OCI-LY3 (cell line): Measurements from ENCODE around the gene NOC4L.

Experiments
- H2AFZ ChIP-seq: fragments of 200-600, 300-600 bp; shearing (Covaris generic); 2 replicates; pipeline ENCODE4 v1.6.0; 2014; ENCODE audit warnings: antibody characterized with exemption, low read depth, low read length
- H3K27ac ChIP-seq: fragments of 200-600, 300-600 bp; sonication (generic); 2 replicates; pipeline ENCODE4 v1.5.1; 2014; ENCODE audit warnings: mild to moderate bottlenecking, low read length, moderate library complexity, mixed read lengths
- H3K27me3 ChIP-seq: fragments of 200-600, 300-600 bp; sonication (generic); 2 replicates; pipeline ENCODE4 v1.6.1; 2014; ENCODE audit warnings: low read depth, low read length, mixed read lengths
- H3K36me3 ChIP-seq: fragments of 200-600, 300-600 bp; sonication (generic); replicated peaks from 2 replicates; pipeline ENCODE3; 2014; ENCODE audit warnings: low read depth, low read length, mixed read lengths
- H3K4me1 ChIP-seq: fragments of 300-600, 200-600 bp; sonication (generic); 2 replicates; pipeline ENCODE4 v1.6.1; 2014; ENCODE audit warnings: low read length, mixed read lengths
- H3K4me2 ChIP-seq: fragments of 200-600, 300-600 bp; sonication (generic); 2 replicates; pipeline ENCODE4 v1.6.1; 2014; ENCODE audit warnings: low read length, mixed read lengths
- H3K4me3 ChIP-seq: fragments of 300-600, 200-600 bp; sonication (generic); 2 replicates; pipeline ENCODE4 v1.5.1; 2014; ENCODE audit warnings: antibody characterized with exemption, mild to moderate bottlenecking, low read length, moderate library complexity
- H3K79me2 ChIP-seq: fragments of 300-600, 200-600 bp; shearing (Covaris generic); 2 replicates; pipeline ENCODE4 v1.6.1; 2014; ENCODE audit warnings: mild to moderate bottlenecking, low read length, mixed read lengths
- H3K9ac ChIP-seq: fragments of 300-600, 200-600 bp; shearing (Covaris generic); 2 replicates; pipeline ENCODE4 v1.6.0; 2014; ENCODE audit warnings: mild to moderate bottlenecking, low read length, moderate library complexity
- H3K9me3 ChIP-seq: fragments of 200-600, 300-600 bp; shearing (Covaris generic); 2 replicates; pipeline ENCODE4 v1.6.1; 2014; ENCODE audit warnings: low read length, mixed read lengths; ENCODE audit not compliant: insufficient read depth
- H4K20me1 ChIP-seq: fragments of 200-600, 300-600 bp; sonication (generic); 2 replicates; pipeline ENCODE4 v1.6.1; 2016; ENCODE audit warnings: low read length, mixed read lengths; ENCODE audit not compliant: insufficient read depth
- EZH2phosphoT487 ChIP-seq: fragments of 200-600 bp; shearing (Covaris generic); IDR thresholded peaks from 2 replicates; pipeline ENCODE4 v1.6.1; 2018; ENCODE audit warnings: antibody characterized with exemption, mixed run types, low read depth
- TF ChIP-seq, protein P1 (sequence below): fragments of 200-600, 300-600 bp; sonication (generic); IDR thresholded peaks from 2 replicates; pipeline ENCODE4 v1.5.1; 2014; ENCODE audit warnings: antibody characterized with exemption, low read length, low read depth

NOC4L gene

DNA sequence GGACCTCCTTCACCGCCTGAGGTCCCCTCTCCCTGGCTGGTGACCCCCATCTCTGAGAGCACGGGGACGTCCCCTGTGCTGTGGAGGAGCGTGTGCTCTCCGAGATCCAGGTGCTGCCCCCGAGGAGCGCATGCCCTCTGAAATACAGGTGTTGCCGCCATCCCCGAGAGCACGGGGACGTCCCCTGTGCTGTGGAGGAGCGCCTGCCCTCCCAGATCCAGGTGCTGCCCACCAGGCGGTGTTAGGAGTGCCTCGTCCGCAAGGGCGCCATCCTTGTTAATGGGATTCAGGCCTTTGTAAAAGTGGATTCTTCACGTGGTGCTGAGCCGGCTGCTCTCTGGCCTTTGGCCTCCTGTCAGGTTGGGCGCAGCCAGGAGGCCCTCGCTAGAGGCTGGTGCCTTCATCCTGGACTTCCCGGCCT is 10.1 kb downstream of the NOC4L start:
- Histone ChIP-seq H2AFZ (0 out of 2 replicates have a peak overlapping the region, but pooled peaks have one; percentile 60), H3K4me2 (peak overlapping the region; percentile 84), H4K20me1 (peaks cover 8% of the 10 kb centered on the region; the same call in 1 of the 2 replicates), H3K27me3 (no peaks in the 10 kb centered on the region), H3K9ac (peak overlapping the region; percentile 30; the same call in 1 of the 2 replicates), H3K4me1 (peaks cover 12% of the 10 kb centered on the region), H3K4me3 (peak overlapping the region; percentile 69), H3K9me3 (peaks cover 9% of the 10 kb centered on the region), H3K79me2 (no peaks in the 10 kb centered on the region), H3K36me3 (peaks cover 25% of the 10 kb centered on the region), H3K27ac (peak overlapping the region; percentile 45)
- TF ChIP-seq, protein P1, sequence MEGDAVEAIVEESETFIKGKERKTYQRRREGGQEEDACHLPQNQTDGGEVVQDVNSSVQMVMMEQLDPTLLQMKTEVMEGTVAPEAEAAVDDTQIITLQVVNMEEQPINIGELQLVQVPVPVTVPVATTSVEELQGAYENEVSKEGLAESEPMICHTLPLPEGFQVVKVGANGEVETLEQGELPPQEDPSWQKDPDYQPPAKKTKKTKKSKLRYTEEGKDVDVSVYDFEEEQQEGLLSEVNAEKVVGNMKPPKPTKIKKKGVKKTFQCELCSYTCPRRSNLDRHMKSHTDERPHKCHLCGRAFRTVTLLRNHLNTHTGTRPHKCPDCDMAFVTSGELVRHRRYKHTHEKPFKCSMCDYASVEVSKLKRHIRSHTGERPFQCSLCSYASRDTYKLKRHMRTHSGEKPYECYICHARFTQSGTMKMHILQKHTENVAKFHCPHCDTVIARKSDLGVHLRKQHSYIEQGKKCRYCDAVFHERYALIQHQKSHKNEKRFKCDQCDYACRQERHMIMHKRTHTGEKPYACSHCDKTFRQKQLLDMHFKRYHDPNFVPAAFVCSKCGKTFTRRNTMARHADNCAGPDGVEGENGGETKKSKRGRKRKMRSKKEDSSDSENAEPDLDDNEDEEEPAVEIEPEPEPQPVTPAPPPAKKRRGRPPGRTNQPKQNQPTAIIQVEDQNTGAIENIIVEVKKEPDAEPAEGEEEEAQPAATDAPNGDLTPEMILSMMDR: no peak
- TF ChIP-seq EZH2phosphoT487: no peak

DNA sequence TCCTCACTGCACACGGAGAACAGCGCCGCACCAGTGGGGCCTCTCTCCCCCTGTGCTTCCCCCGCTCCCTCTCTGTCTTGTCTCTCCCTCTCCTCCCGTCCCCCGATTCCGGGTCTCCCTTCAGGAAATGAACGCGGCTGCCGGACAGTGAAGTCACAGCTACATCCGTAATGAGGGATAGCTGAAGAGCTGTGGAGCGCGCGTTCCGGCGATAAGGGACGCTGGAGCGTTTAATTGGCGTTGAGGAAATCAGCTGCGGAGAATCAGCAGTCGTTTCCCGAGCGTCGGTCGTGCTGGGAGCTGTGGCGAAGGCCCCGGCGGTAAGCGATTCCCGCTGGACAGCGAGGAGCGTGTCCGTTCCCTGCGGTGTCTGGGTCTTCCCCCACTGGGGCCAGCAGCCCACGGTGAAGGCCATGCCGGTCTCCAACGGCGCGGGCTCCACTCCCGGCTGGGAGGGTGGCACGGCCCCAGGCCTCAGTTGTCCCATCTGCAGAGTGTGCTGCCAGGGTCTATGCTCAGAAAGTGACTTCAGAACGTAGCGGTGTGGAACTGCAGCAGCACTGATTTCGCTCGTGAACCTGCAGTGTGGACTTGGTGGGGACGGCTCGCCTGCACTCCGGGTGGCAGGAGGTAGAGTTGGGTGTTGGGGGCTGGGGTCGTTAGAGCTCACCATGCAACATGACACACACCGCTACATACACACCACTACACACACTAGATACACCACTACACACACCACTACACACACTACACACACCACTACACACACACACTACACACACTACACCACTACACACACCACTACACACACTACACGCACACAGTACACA is 10.9 kb downstream of the NOC4L start:
- Histone ChIP-seq H3K27ac (no peak overlapping the region), H3K36me3 (peaks cover 25% of the 10 kb centered on the region), H3K4me3 (no peak overlapping the region), H3K9ac (no peak overlapping the region), H2AFZ (no peak overlapping the region), H3K4me2 (0 out of 2 replicates have a peak overlapping the region, but pooled peaks have one; percentile 84), H3K4me1 (peaks cover 12% of the 10 kb centered on the region), H3K79me2 (no peaks in the 10 kb centered on the region), H3K9me3 (peaks cover 9% of the 10 kb centered on the region), H3K27me3 (no peaks in the 10 kb centered on the region), H4K20me1 (peaks cover 8% of the 10 kb centered on the region; the same call in 1 of the 2 replicates)
- no peak for TF ChIP-seq EZH2phosphoT487
- TF ChIP-seq, protein P1: no peak

DNA sequence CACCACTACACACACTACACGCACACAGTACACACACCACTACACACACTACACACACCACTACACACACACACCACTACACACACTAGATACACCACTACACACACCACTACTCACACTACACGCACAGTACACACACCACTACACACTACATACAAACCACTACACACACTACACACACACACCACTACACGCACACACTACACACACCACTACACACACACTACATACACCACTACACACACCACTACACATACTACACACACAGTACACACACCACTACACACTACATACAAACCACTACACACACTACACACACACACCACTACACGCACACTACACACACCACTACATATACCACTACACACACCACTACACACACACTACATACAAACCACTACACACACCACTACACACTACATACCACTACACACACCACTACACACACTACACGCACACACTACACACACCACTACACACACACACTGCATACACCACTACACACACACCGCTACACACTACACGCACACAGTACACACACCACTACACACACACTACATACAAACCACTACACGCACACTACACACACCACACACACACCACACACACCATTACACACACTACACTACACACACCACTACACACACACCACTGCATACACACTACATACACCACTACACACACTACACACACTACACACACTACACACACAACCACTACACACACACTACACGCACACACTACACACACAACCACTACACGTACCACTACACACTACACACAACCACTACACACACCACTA is 11.7 kb downstream of the NOC4L start:
- H3K79me2 ChIP-seq: no peaks in the 10 kb centered on the region
- peaks cover 25% of the 10 kb centered on the region for H3K36me3 ChIP-seq
- no peak overlapping the region for H3K27ac ChIP-seq
- no peak for TF ChIP-seq EZH2phosphoT487
- TF ChIP-seq, protein P1: no peak
- H3K4me2 ChIP-seq: no peak overlapping the region
- H3K27me3 ChIP-seq: no peaks in the 10 kb centered on the region
- H3K4me3 ChIP-seq: no peak overlapping the region
- peaks cover 8% of the 10 kb centered on the region; the same call in 1 of the 2 replicates for H4K20me1 ChIP-seq
- peaks cover 12% of the 10 kb centered on the region for H3K4me1 ChIP-seq
- no peak overlapping the region for H2AFZ ChIP-seq
- no peak overlapping the region for H3K9ac ChIP-seq
- peaks cover 9% of the 10 kb centered on the region for H3K9me3 ChIP-seq
